Liver (tissue), 9 donors: Measurements from ENCODE around the gene ECI1. TPM values are rescaled to one million over a fixed set of nuclear protein-coding genes. Genes with fewer than 3 reads are reported as not detected.
A peak's percentile ranks its signal among the peaks of the same experiment; 100 is the strongest.

Source experiments
- DNase-seq: peaks from one replicate; pipeline ENCODE4 v3.0.0-alpha.2; 2017; ENCODE audit warnings: low spot score
- H3K27ac ChIP-seq, 2 donors: one replicate each; pipeline ENCODE4 v1.7.0; 2013; ENCODE audit warnings: inconsistent platforms in 2 of 2, low read length in 2 of 2, control low read depth in 1 of 2, low read depth in 1 of 2, mild to moderate bottlenecking in 1 of 2
- H3K27me3 ChIP-seq, 4 donors: one replicate each; pipeline versions ENCODE4 v1.6.1 to v1.7.0; 2013; ENCODE audit warnings: low read length in 3 of 4, inconsistent platforms in 1 of 4, mild to moderate bottlenecking in 1 of 4, moderate library complexity in 1 of 4; ENCODE audit not compliant: control insufficient read depth in 4 of 4, insufficient read depth in 4 of 4
- H3K36me3 ChIP-seq, 4 donors: one replicate each; pipeline versions ENCODE4 v1.6.1 to v1.7.0; 2013; ENCODE audit warnings: low read length in 3 of 4, mild to moderate bottlenecking in 3 of 4, low read depth in 1 of 4, moderate library complexity in 1 of 4; ENCODE audit not compliant: control insufficient read depth in 4 of 4, insufficient read depth in 3 of 4
- H3K4me1 ChIP-seq, 4 donors: one replicate each; pipeline versions ENCODE4 v1.6.1 to v1.7.0; 2013; ENCODE audit warnings: low read length in 3 of 4, mild to moderate bottlenecking in 3 of 4, moderate library complexity in 1 of 4; ENCODE audit not compliant: control insufficient read depth in 4 of 4, insufficient read depth in 4 of 4
- H3K4me3 ChIP-seq, 3 donors: one replicate each; pipeline versions ENCODE4 v1.6.1 to v1.7.0; 2013; ENCODE audit warnings: low read length in 3 of 3, control low read depth in 1 of 3, low read depth in 1 of 3, mild to moderate bottlenecking in 1 of 3
- H3K9ac ChIP-seq, 2 donors: one replicate each; pipeline ENCODE4 v1.7.0; 2013; ENCODE audit warnings: low read length in 2 of 2, mild to moderate bottlenecking in 2 of 2, moderate library complexity in 2 of 2, control low read depth in 1 of 2, low read depth in 1 of 2
- H3K9me3 ChIP-seq, 4 donors: one replicate each; pipeline versions ENCODE4 v1.6.1 to v1.7.0; 2013; ENCODE audit warnings: low read length in 3 of 4; ENCODE audit not compliant: control insufficient read depth in 4 of 4
- ATF3 ChIP-seq: IDR thresholded peaks from 2 replicates; pipeline ENCODE4 v1.6.1; 2016; ENCODE audit warnings: antibody characterized with exemption
- CTCF ChIP-seq: fragments of 150-350 bp; IDR thresholded peaks from 2 replicates; pipeline ENCODE4 v1.5.1; 2017; ENCODE audit warnings: improper control_type of control experiment, low read depth, low read length; ENCODE audit not compliant: missing input control
- EGR1 ChIP-seq, 2 donors: IDR thresholded peaks; 2 replicates each; pipeline ENCODE4 v1.6.1; 2016 to 2018; ENCODE audit warnings: antibody characterized with exemption in 2 of 2, low read depth in 2 of 2
- FOXA1 ChIP-seq: IDR thresholded peaks from 2 replicates; pipeline ENCODE4 v1.6.1; 2016; ENCODE audit warnings: antibody characterized with exemption
- FOXA2 ChIP-seq: IDR thresholded peaks from 2 replicates; pipeline ENCODE4 v1.6.1; 2016; ENCODE audit warnings: antibody characterized with exemption
- GABPA ChIP-seq, 2 donors: IDR thresholded peaks in 1 of 2; conservative IDR thresholded peaks in 1 of 2; 2 replicates each; pipeline ENCODE4 v1.6.1; 2016; ENCODE audit warnings: antibody characterized with exemption in 2 of 2, mild to moderate bottlenecking in 1 of 2, moderate library complexity in 1 of 2
- HNF4A ChIP-seq, 2 donors: conservative IDR thresholded peaks; 2 replicates each; pipeline ENCODE4 v1.6.1; 2016; ENCODE audit warnings: antibody characterized with exemption in 2 of 2, mild to moderate bottlenecking in 2 of 2
- HNF4G ChIP-seq: IDR thresholded peaks from 2 replicates; pipeline ENCODE4 v1.6.1; 2016; ENCODE audit warnings: antibody characterized with exemption
- JUND ChIP-seq, 2 donors: IDR thresholded peaks; 2 replicates each; pipeline ENCODE4 v1.6.1; 2016; ENCODE audit warnings: antibody characterized with exemption in 2 of 2
- MAX ChIP-seq: IDR thresholded peaks from 2 replicates; pipeline ENCODE4 v1.6.1; 2016; ENCODE audit warnings: antibody characterized with exemption
- NR2F2 ChIP-seq: IDR thresholded peaks from 2 replicates; pipeline ENCODE4 v1.6.1; 2016; ENCODE audit warnings: antibody characterized with exemption
- RAD21 ChIP-seq, 2 donors: IDR thresholded peaks; 2 replicates each; pipeline ENCODE4 v1.6.1; 2016; ENCODE audit warnings: antibody characterized with exemption in 2 of 2, mild to moderate bottlenecking in 2 of 2
- REST ChIP-seq: IDR thresholded peaks from 2 replicates; pipeline ENCODE4 v1.6.1; 2016; ENCODE audit warnings: antibody characterized with exemption, mild to moderate bottlenecking
- RXRA ChIP-seq, 2 donors: IDR thresholded peaks; 2 replicates each; pipeline ENCODE4 v1.6.1; 2017 to 2018; ENCODE audit warnings: antibody characterized with exemption in 2 of 2, mild to moderate bottlenecking in 1 of 2
- SP1 ChIP-seq: IDR thresholded peaks from 2 replicates; pipeline ENCODE4 v1.6.1; 2018; ENCODE audit warnings: antibody characterized with exemption, mild to moderate bottlenecking
- TAF1 ChIP-seq: conservative IDR thresholded peaks from 2 replicates; pipeline ENCODE4 v1.6.1; 2016; ENCODE audit warnings: antibody characterized with exemption, mild to moderate bottlenecking
- YY1 ChIP-seq: IDR thresholded peaks from 2 replicates; pipeline ENCODE4 v1.6.1; 2016; ENCODE audit warnings: antibody characterized with exemption, mild to moderate bottlenecking
- ZBTB33 ChIP-seq: IDR thresholded peaks from 2 replicates; pipeline ENCODE4 v1.6.1; 2016; ENCODE audit warnings: antibody characterized with exemption
- WGBS: extraction: QIAGEN DNeasy Blood & Tissue Kit; methylation state at CpG from one replicate; pipeline ENCODE4 v1.1.7; 2013; 5-methylcytosine and 5-hydroxymethylcytosine counted together
- polyA plus RNA-seq, 2 donors: library from polyadenylated mRNA; stranded (reverse) in 1 of 2; unstranded in 1 of 2; fragments of 200-250 nt in 1 of 2; fragments of >200 nt in 1 of 2; fragmentation: Nextera tagmentation in 1 of 2; extraction: Ambion mirVana in 1 of 2; gene quantifications; one replicate each; pipeline versions ENCODE4 v1.2.1 to v1.2.3, GENCODE V29; 2013 to 2015
- total RNA-seq, 2 donors: library from RNA; depleted of rRNA; stranded (reverse); fragments of >200 nt; gene quantifications; one replicate each; pipeline ENCODE4 v1.2.3, GENCODE V29; 2014
- donor health status: healthy.
- donor health status: healthy.
- donor health status: healthy.
- donor health status: healthy.
- donor health status: healthy.

Gene ECI1
- total and polyA plus RNA-seq, 4 donors: 36.8 to 107 (median 79.5) TPM

- DNase-seq: no peak
- 71% methylated on average over 6 of the region's 6 CpGs for WGBS
- H3K9ac ChIP-seq: no peak overlapping the region
- peaks cover 10 to 33% (median 27%) of the 10 kb centered on the region in 4 donors for H3K4me1 ChIP-seq
- H3K4me3 ChIP-seq: no peak overlapping the region
- no peak for TF ChIP-seq REST
- no peak for TF ChIP-seq JUND (IDR thresholded peaks at IDR 0.05)
- TF ChIP-seq FOXA1: no peak
- TF ChIP-seq EGR1 (IDR thresholded peaks at IDR 0.05; ENCODE audit: low read depth in 2 of 2): no peak
- TF ChIP-seq SP1: no peak
- no peak for TF ChIP-seq RAD21 (IDR thresholded peaks at IDR 0.05)
- TF ChIP-seq MAX: no peak
- no peak for TF ChIP-seq CTCF
- TF ChIP-seq NR2F2: no peak
- TF ChIP-seq HNF4G: no peak
- no peaks in the 10 kb centered on the region for H3K9me3 ChIP-seq
- H3K27me3 ChIP-seq: no peaks in the 10 kb centered on the region
- no peak overlapping the region for H3K27ac ChIP-seq
- peaks cover 0 to 31% (median 14%) of the 10 kb centered on the region in 4 donors for H3K36me3 ChIP-seq
Measured at GRCh38 chr16:2226918-2227317, 24.5 kb downstream of the ECI1 start.

GRCh38 chr16:2226245-2226793 is 25.1 kb downstream of the ECI1 start:
- Histone ChIP-seq H3K27ac (peak overlapping the region in 1 of 2 donors; percentile 13), H3K9ac (no peak overlapping the region), H3K4me1 (peaks cover 10 to 33% (median 27%) of the 10 kb centered on the region in 4 donors), H3K27me3 (no peaks in the 10 kb centered on the region), H3K36me3 (peaks cover 0 to 25% (median 11%) of the 10 kb centered on the region in 4 donors), H3K4me3 (no peak overlapping the region), H3K9me3 (no peaks in the 10 kb centered on the region)
- WGBS: 33% methylated on average over 9 of the region's 9 CpGs
- no peak for DNase-seq
- TF ChIP-seq FOXA1 (peak; percentile 91), NR2F2 (no peak), HNF4G (no peak), RAD21 (IDR thresholded peaks at IDR 0.05) (no peak), GABPA (IDR thresholded peaks at IDR 0.05 in 1 of 2, conservative IDR thresholded peaks at IDR 0.05 in 1 of 2) (no peak), ZBTB33 (no peak), ATF3 (no peak), HNF4A (conservative IDR thresholded peaks at IDR 0.05) (peak; percentile 69 to 75), FOXA2 (peak; percentile 92), JUND (IDR thresholded peaks at IDR 0.05) (no peak), RXRA (IDR thresholded peaks at IDR 0.05) (peak; percentile 92 to 94), TAF1 (no peak), SP1 (peak; percentile 85), MAX (no peak), REST (no peak), EGR1 (IDR thresholded peaks at IDR 0.05; ENCODE audit: low read depth in 2 of 2) (no peak), YY1 (no peak)
